ENCODE results near the gene NSUN7.

GRCh38 chr4:40843696-40844095 lies 93.9 kb downstream of the NSUN7 start:
- TF ChIP-seq POLR2A (IDR thresholded peaks at IDR 0.05) = no peak
- no peak for TF ChIP-seq CTCF (IDR thresholded peaks at IDR 0.05)
